ENCODE data around the gene STIM1. TPM values are rescaled to one million over a fixed set of nuclear protein-coding genes. Genes with fewer than 3 reads are reported as not detected.

The STIM1 gene
- total and polyA plus RNA-seq, 7 donors, result 52.1 to 147 (median 109) TPM

GRCh38 chr11:3836903-3837302 is 18.6 kb upstream of the STIM1 start:
- peaks cover 36% of the 10 kb centered on the region for H3K4me1 ChIP-seq

GRCh38 chr11:3837793-3838192 is 17.7 kb upstream of the STIM1 start:
- ATAC-seq, result no peak
- Histone ChIP-seq H3K27ac (peak overlapping the region; percentile 41), H3K4me1 (peaks cover 30% of the 10 kb centered on the region), H3K4me3 (peak overlapping the region; percentile 92), H3K36me3 (ENCODE audit: insufficient read depth in 1 of 2, low read depth in 1 of 2) (peaks cover 0 to 6% of the 10 kb centered on the region in 2 donors), H3K9me3 (no peaks in the 10 kb centered on the region), H3K27me3 (ENCODE audit: insufficient read depth in 3 of 3, low read length in 2 of 3) (no peaks in the 10 kb centered on the region)
- 59 to 93% (median 88%) methylated on average over 1 of the region's 1 CpG for WGBS, 3 donors
- intact Hi-C loops (cut with DNase I), result loop anchor here in 1 of 2 donors (2.0 kb wide), 1 partner anchor 27 kb away; no protein-coding TSS in a partner anchor
- TF ChIP-seq, protein P1, sequence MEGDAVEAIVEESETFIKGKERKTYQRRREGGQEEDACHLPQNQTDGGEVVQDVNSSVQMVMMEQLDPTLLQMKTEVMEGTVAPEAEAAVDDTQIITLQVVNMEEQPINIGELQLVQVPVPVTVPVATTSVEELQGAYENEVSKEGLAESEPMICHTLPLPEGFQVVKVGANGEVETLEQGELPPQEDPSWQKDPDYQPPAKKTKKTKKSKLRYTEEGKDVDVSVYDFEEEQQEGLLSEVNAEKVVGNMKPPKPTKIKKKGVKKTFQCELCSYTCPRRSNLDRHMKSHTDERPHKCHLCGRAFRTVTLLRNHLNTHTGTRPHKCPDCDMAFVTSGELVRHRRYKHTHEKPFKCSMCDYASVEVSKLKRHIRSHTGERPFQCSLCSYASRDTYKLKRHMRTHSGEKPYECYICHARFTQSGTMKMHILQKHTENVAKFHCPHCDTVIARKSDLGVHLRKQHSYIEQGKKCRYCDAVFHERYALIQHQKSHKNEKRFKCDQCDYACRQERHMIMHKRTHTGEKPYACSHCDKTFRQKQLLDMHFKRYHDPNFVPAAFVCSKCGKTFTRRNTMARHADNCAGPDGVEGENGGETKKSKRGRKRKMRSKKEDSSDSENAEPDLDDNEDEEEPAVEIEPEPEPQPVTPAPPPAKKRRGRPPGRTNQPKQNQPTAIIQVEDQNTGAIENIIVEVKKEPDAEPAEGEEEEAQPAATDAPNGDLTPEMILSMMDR (IDR thresholded peaks at IDR 0.05), result no peak
- DNase-seq, result peak in 1 of 2 donors; percentile 68

More at GRCh38 chr11:3836903-3837302, 18.6 kb upstream of the STIM1 start:
- Histone ChIP-seq H3K27ac (no peak overlapping the region), H3K4me3 (peak overlapping the region; percentile 2), H3K27me3 (ENCODE audit: insufficient read depth in 3 of 3, low read length in 2 of 3) (no peaks in the 10 kb centered on the region), H3K9me3 (no peaks in the 10 kb centered on the region), H3K36me3 (ENCODE audit: insufficient read depth in 1 of 2, low read depth in 1 of 2) (peaks cover 0 to 6% of the 10 kb centered on the region in 2 donors)
- ATAC-seq (no peak), DNase-seq (peak in 1 of 2 donors; percentile 46)
- intact Hi-C loops (cut with DNase I), result no loop called here
- TF ChIP-seq, protein P1 (IDR thresholded peaks at IDR 0.05), result no peak
- WGBS, 3 donors, result 70 to 87% (median 82%) methylated on average over 5 of the region's 5 CpGs

DNA sequence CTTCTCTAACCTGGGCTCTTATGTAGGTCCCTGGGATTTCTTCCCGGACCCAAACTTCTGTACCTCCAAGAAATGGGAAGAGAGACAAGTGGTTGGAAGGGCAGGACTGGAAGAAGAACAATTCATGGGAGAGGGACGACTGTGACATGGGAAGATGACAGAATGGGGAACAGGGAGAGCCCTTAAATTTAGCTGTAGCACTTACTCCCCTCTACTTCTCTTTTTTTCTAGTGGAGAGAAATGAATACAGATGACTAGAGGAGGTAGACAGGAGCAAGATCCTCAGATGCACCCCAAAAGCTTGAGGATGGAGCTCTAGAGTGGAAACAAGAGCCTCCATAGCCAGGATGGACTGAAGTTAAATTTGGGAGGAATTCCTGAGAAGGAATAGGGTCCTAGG is 17.0 kb upstream of the STIM1 start:
- peaks cover 0 to 6% of the 10 kb centered on the region in 2 donors for H3K36me3 ChIP-seq (ENCODE audit: insufficient read depth in 1 of 2, low read depth in 1 of 2)
- DNase-seq (no peak), ATAC-seq (no peak)
- H3K4me1 ChIP-seq, result peaks cover 29% of the 10 kb centered on the region
- H3K27ac ChIP-seq, result peak overlapping the region; percentile 41
- H3K9me3 ChIP-seq, result no peaks in the 10 kb centered on the region
- WGBS, 3 donors, result 74 to 88% (median 83%) methylated on average over 2 of the region's 2 CpGs
- H3K4me3 ChIP-seq, result peak overlapping the region; percentile 92
- intact Hi-C loops (cut with DNase I), result loop anchor here in 1 of 2 donors (2.0 kb wide), 1 partner anchor 28 kb away; no protein-coding TSS in a partner anchor
- H3K27me3 ChIP-seq (ENCODE audit: insufficient read depth in 3 of 3, low read length in 2 of 3), result no peaks in the 10 kb centered on the region
- TF ChIP-seq, protein P1 (IDR thresholded peaks at IDR 0.05), result no peak

GRCh38 chr11:3840004-3840869 is 15.2 kb upstream of the STIM1 start:
- no peaks in the 10 kb centered on the region for H3K27me3 ChIP-seq (ENCODE audit: insufficient read depth in 3 of 3, low read length in 2 of 3)
- H3K4me1 ChIP-seq, result peaks cover 25% of the 10 kb centered on the region
- H3K9me3 ChIP-seq, result no peaks in the 10 kb centered on the region
- peak overlapping the region; percentile 92 for H3K4me3 ChIP-seq
- intact Hi-C loops (cut with DNase I), result loop anchor here in 1 of 2 donors (2.0 kb wide), 1 partner anchor 41 kb away; no protein-coding TSS in a partner anchor
- H3K27ac ChIP-seq, result peak overlapping the region; percentile 96
- TF ChIP-seq, protein P1 (IDR thresholded peaks at IDR 0.05), result no peak
- no peak for DNase-seq
- WGBS, 3 donors, result 2 to 4% (median 3%) methylated on average over 38 to 46 of the region's 46 CpGs
- ATAC-seq, result peak; percentile 43 to 62 (median 58)
- H3K36me3 ChIP-seq (ENCODE audit: insufficient read depth in 1 of 2, low read depth in 1 of 2), result no peaks in the 10 kb centered on the region

All from psoas muscle (tissue), 8 donors.